Neural crest cell (in vitro differentiated cells): ENCODE measurements around the gene ERF. TPM values are rescaled to one million over a fixed set of nuclear protein-coding genes. Genes with fewer than 3 reads are reported as not detected.
A peak's percentile ranks its signal among the peaks of the same experiment; 100 is the strongest.

Experiments
- DNase-seq: peaks from one replicate; pipeline ENCODE4 v3.0.0; 2021; ENCODE audit warnings: low read depth, mixed read lengths, low spot score
- H3K27ac Mint-ChIP-seq: one replicate; pipeline ENCODE4 v1.8.0; 2021; ENCODE audit warnings: mild to moderate bottlenecking, mixed read lengths; ENCODE audit not compliant: unreplicated experiment
- H3K27me3 Mint-ChIP-seq: 2 replicates; pipeline ENCODE4 v1.8.0; 2021; ENCODE audit warnings: low read depth, mild to moderate bottlenecking, mixed read lengths
- H3K36me3 Mint-ChIP-seq: 2 replicates; pipeline ENCODE4 v1.8.0; 2021; ENCODE audit warnings: low read depth, mild to moderate bottlenecking, mixed read lengths
- H3K4me1 Mint-ChIP-seq: 2 replicates; pipeline ENCODE4 v1.8.0; 2021; ENCODE audit warnings: mixed read lengths
- H3K4me3 Mint-ChIP-seq: one replicate; pipeline ENCODE4 v1.8.0; 2021; ENCODE audit warnings: mild to moderate bottlenecking, mixed read lengths
- H3K9me3 Mint-ChIP-seq: 2 replicates; pipeline ENCODE4 v1.8.0; 2021; ENCODE audit warnings: mixed read lengths
- CTCF ChIP-seq: fragments of 200-600 bp; sonication (generic); conservative IDR thresholded peaks from 2 replicates; pipeline ENCODE4 v1.5.0; 2021; ENCODE audit warnings: antibody characterized with exemption, mild to moderate bottlenecking
- total RNA-seq: library from RNA; stranded (reverse); gene quantifications from 2 replicates; pipeline ENCODE4 v1.2.1, GENCODE V29; 2021

Gene ERF
- total RNA-seq, 1 donor from 2014 or later: 102 TPM

GRCh38 chr19:42249149-42249750 is 5.7 kb downstream of the ERF start:
- Mint-ChIP-seq H3K27ac (no peak overlapping the region), H3K4me1 (peaks cover 46% of the 10 kb centered on the region), H3K36me3 (peaks cover 2% of the 10 kb centered on the region), H3K4me3 (no peak overlapping the region), H3K27me3 (peaks cover 15% of the 10 kb centered on the region), H3K9me3 (no peaks in the 10 kb centered on the region)
- TF ChIP-seq CTCF: no peak
- DNase-seq: no peak

DNA sequence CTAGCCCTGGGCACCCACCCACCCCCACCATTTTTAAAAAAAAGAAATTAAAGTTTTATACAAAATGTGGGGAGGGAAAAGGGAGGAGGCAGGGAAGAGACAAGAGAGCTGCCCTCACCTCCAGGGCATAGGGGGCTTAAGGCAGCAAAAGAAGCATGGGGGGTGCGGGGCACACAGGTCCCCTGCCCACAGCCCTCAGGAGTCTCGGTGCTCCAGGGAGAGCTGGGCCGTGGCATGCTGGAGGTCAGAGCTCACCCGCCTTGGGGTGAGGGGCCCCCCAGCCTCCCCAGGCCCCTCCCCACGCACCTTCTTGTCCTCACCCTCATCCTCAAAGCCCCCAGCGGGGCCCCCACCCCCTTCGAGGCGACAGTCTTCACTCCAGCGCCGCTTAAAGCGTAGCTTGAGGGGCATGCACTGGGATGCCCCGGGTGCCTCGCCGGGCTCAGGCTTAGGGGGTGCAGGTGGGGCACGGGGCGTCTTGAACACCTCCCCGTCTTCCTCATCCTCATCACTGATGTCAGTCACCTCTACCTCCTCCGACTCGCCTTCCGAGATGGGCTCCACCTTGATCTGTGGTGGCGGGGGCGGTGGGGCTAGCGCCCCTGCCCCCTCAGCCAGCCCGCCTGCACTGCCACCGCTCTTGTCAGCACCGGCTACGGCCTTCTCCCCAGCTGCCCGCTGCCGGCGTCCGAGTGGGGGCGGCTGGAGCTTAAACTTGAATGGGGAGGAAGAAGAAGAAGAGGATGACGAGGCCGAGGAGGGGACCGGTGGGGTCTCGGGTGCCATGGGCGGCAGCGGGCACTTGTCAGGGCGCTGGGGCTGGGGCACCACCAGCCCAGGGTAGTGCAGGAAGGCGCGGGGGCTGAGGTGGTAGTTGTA is 6.4 kb downstream of the ERF start:
- no peak for DNase-seq
- Mint-ChIP-seq H3K27me3 (peaks cover 15% of the 10 kb centered on the region), H3K4me3 (no peak overlapping the region), H3K4me1 (peaks cover 48% of the 10 kb centered on the region), H3K27ac (no peak overlapping the region), H3K36me3 (peaks cover 2% of the 10 kb centered on the region), H3K9me3 (no peaks in the 10 kb centered on the region)
- TF ChIP-seq CTCF: no peak

- DNase-seq: no peak
- TF ChIP-seq CTCF: no peak
- H3K9me3 Mint-ChIP-seq: no peaks in the 10 kb centered on the region
- H3K27me3 Mint-ChIP-seq: peaks cover 19% of the 10 kb centered on the region
- H3K36me3 Mint-ChIP-seq: peaks cover 2% of the 10 kb centered on the region
- no peak overlapping the region for H3K4me3 Mint-ChIP-seq
- H3K4me1 Mint-ChIP-seq: peaks cover 53% of the 10 kb centered on the region
- no peak overlapping the region for H3K27ac Mint-ChIP-seq
These were observed 7.2 kb downstream of the ERF start for GRCh38 chr19:42247640-42248199.

DNA sequence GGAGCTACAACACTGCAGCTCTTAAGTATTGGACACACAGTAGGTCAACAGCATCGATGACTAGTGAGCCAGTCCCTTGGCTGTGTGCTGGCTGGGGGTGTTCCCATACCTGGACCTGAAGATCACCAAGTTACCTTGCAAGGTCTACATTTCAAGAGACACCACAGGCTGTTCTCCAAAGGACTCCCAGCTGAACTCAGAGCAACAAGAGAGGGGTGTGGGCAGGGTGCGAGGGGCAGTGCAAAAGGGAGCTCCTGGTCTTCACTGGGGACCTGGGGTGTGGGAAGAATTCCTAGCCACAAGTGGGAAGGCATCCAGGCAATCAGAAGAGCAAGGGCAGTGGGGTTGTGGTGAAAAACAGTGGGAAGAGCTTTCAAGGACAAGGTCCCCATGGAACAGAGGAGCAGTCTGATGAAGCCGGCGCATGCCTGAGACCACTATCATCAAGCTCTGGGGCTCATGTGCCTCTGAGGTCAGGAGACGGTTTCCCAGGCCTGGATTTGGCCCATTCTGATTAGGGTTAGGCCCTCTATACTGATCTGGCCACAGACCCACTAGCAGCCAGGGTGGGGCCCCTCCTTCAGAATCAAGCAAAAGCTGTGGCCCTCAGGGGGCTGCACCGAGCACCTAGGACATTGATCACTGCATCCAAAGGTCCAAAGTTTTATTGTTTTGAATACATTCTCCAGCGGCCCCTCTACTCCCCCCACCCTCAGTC is 7.8 kb downstream of the ERF start:
- Mint-ChIP-seq H3K4me1 (peaks cover 49% of the 10 kb centered on the region), H3K9me3 (no peaks in the 10 kb centered on the region), H3K27me3 (peaks cover 21% of the 10 kb centered on the region), H3K36me3 (peaks cover 2% of the 10 kb centered on the region), H3K27ac (peak overlapping the region; percentile 96), H3K4me3 (peak overlapping the region; percentile 92)
- no peak for TF ChIP-seq CTCF
- no peak for DNase-seq

GRCh38 chr19:42246143-42246921 is 8.6 kb downstream of the ERF start:
- H3K9me3 Mint-ChIP-seq: no peaks in the 10 kb centered on the region
- peak overlapping the region; percentile 92 for H3K4me3 Mint-ChIP-seq
- peaks cover 16% of the 10 kb centered on the region for H3K27me3 Mint-ChIP-seq
- peaks cover 47% of the 10 kb centered on the region for H3K4me1 Mint-ChIP-seq
- peaks cover 2% of the 10 kb centered on the region for H3K36me3 Mint-ChIP-seq
- peak overlapping the region; percentile 24 for H3K27ac Mint-ChIP-seq
- DNase-seq: no peak
- peak; percentile 44 for TF ChIP-seq CTCF
